HCT116 (cell line): ENCODE results near the gene SCP2.

ENCODE experiments used
- POLR2A ChIP-seq: IDR thresholded peaks from 2 replicates; pipeline ENCODE4 v1.7.0; 2011; ENCODE audit warnings: borderline replicate concordance; ENCODE audit not compliant: insufficient read depth, insufficient read length; ENCODE audit errors: extremely low read depth
- TF ChIP-seq, protein P1 (sequence below): IDR thresholded peaks from 2 replicates; pipeline ENCODE4 v1.6.1; 2012

DNA sequence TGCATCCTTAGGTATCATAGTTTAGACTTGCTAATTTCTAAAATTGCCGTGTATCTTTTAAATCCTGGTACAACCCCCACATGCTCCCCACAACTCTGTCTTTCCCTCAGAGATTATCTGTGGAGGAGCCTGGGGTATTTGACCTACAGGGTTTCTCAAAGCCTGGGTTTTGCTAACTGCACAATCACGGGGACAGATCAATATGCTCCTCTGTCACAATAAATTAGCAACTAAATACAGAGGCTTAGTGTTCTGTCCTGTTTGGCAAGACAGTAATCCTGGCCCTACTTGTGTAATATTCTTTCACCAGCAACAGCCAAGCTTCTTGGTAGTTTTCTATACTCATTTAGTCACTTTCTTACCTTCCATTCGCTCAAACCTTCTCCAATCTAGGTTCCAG is 14.1 kb upstream of the SCP2 start:
- TF ChIP-seq POLR2A: no peak
- TF ChIP-seq, protein P1, sequence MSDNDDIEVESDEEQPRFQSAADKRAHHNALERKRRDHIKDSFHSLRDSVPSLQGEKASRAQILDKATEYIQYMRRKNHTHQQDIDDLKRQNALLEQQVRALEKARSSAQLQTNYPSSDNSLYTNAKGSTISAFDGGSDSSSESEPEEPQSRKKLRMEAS: no peak
